NK-92 (cell line): ENCODE measurements around the gene MSRB1.
"Not testable (repeated sequence)": the region's sequence is repeated elsewhere in the genome, so short reads cannot be mapped to it uniquely, and the experiment has no call there.

Source experiments
- DNase-seq: peaks from one replicate; lab custom pipeline; 2025; ENCODE audit not compliant: unreplicated experiment; lab: John Stamatoyannopoulos, UW

Gene MSRB1

GRCh38 chr16:1962161-1963153, 19.5 kb upstream of the MSRB1 start:
- DNase-seq: not testable (repeated sequence)

GRCh38 chr16:1961651-1962067, 18.7 kb upstream of the MSRB1 start:
- DNase-seq: no peak

- no peak for DNase-seq
Observed at GRCh38 chr16:1960665-1961630, 17.9 kb upstream of the MSRB1 start.

- DNase-seq: no peak
Observed at GRCh38 chr16:1959269-1960039, 16.5 kb upstream of the MSRB1 start, which contains the start of gene NDUFB10. Gene NDUFB10, plus strand, starts transcription at chr16:1959538. Its CDS starts 87 bp downstream, at chr16:1959625.

GRCh38 chr16:1958715-1959268, 15.8 kb upstream of the MSRB1 start:
- DNase-seq: no peak

- not testable (repeated sequence) for DNase-seq
Observed at GRCh38 chr16:1958143-1958491, 15.1 kb upstream of the MSRB1 start.

GRCh38 chr16:1957434-1958142, 14.6 kb upstream of the MSRB1 start:
- not testable (repeated sequence) for DNase-seq

- no peak for DNase-seq
Observed at GRCh38 chr16:1953734-1954133, 10.7 kb upstream of the MSRB1 start.

GRCh38 chr16:1950559-1950958, 7.6 kb upstream of the MSRB1 start:
- DNase-seq: no peak

GRCh38 chr16:1950047-1950446, 7.0 kb upstream of the MSRB1 start:
- DNase-seq: no peak

GRCh38 chr16:1949507-1949906, 6.5 kb upstream of the MSRB1 start:
- DNase-seq: no peak

- no peak for DNase-seq
Observed at GRCh38 chr16:1947369-1947670, 4.3 kb upstream of the MSRB1 start.

- DNase-seq: no peak
Observed at GRCh38 chr16:1946495-1947368, 3.7 kb upstream of the MSRB1 start.

GRCh38 chr16:1945559-1946391, 2.8 kb upstream of the MSRB1 start:
- no peak for DNase-seq

- DNase-seq: no peak
Observed at GRCh38 chr16:1944612-1945199, 1.7 kb upstream of the MSRB1 start.

GRCh38 chr16:1942047-1942809, 771 bp downstream of the MSRB1 start:
- no peak for DNase-seq
